ENCODE data around the gene WDR75.

DNA sequence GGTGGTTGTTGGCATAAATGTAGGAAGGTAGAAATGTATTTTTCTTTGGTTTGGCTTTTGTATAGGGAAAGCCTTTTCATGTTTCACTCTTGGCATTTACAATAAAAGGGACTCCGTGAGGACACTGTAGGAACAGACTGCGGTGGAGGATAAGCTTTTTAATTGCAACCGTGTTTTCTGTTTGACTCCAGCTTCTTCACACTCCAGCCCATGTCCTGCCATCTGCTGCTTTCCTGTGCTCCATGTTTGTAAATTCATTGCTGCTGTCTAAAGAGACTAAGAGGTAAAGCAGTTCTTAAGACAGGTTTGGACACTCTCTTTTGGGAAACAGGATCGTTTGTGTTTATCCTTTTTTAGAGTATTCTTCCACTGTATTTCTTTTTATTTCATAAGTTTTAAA is 33.3 kb downstream of the WDR75 start:
- TF ChIP-seq, protein P1, sequence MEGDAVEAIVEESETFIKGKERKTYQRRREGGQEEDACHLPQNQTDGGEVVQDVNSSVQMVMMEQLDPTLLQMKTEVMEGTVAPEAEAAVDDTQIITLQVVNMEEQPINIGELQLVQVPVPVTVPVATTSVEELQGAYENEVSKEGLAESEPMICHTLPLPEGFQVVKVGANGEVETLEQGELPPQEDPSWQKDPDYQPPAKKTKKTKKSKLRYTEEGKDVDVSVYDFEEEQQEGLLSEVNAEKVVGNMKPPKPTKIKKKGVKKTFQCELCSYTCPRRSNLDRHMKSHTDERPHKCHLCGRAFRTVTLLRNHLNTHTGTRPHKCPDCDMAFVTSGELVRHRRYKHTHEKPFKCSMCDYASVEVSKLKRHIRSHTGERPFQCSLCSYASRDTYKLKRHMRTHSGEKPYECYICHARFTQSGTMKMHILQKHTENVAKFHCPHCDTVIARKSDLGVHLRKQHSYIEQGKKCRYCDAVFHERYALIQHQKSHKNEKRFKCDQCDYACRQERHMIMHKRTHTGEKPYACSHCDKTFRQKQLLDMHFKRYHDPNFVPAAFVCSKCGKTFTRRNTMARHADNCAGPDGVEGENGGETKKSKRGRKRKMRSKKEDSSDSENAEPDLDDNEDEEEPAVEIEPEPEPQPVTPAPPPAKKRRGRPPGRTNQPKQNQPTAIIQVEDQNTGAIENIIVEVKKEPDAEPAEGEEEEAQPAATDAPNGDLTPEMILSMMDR (conservative IDR thresholded peaks at IDR 0.05; ENCODE audit: low read length): no peak
- TF ChIP-seq EZH2phosphoT487 (IDR thresholded peaks at IDR 0.05; ENCODE audit: borderline replicate concordance, low read depth, low read length): no peak

Measured in OCI-LY7 (cell line).